ENCODE measurements around the gene IFNGR2.

GRCh38 chr21:33372582-33372981 lies 30.6 kb upstream of the IFNGR2 start:
- TF ChIP-seq ELF4 (IDR thresholded peaks at IDR 0.05) (no peak), SUZ12 (IDR thresholded peaks at IDR 0.05) (no peak), SP1 (IDR thresholded peaks at IDR 0.05) (no peak), FOXA1 (IDR thresholded peaks at IDR 0.05) (no peak), FOXM1 (IDR thresholded peaks at IDR 0.05; ENCODE audit: borderline replicate concordance) (no peak), TARDBP (IDR thresholded peaks at IDR 0.05) (no peak), L3MBTL2 (conservative IDR thresholded peaks at IDR 0.05) (no peak), BHLHE40 (IDR thresholded peaks at IDR 0.05; ENCODE audit: borderline replicate concordance) (no peak), PKNOX1 (IDR thresholded peaks at IDR 0.05) (no peak), ARNT (IDR thresholded peaks at IDR 0.05) (no peak), HDGF (IDR thresholded peaks at IDR 0.05; ENCODE audit: borderline replicate concordance) (no peak), ZNF384 (IDR thresholded peaks at IDR 0.05) (no peak), LEF1 (IDR thresholded peaks at IDR 0.05; ENCODE audit: borderline replicate concordance) (no peak)
